Inferior parietal cortex (tissue), 1 donor: Measurements from ENCODE around the gene RORB.
A peak's percentile ranks its signal among the peaks of the same experiment; 100 is the strongest.

Source experiments
- DNase-seq: peaks from one replicate; pipeline ENCODE4 v3.0.0-alpha.2; 2016; ENCODE audit errors: extremely low spot score

The RORB gene

DNA sequence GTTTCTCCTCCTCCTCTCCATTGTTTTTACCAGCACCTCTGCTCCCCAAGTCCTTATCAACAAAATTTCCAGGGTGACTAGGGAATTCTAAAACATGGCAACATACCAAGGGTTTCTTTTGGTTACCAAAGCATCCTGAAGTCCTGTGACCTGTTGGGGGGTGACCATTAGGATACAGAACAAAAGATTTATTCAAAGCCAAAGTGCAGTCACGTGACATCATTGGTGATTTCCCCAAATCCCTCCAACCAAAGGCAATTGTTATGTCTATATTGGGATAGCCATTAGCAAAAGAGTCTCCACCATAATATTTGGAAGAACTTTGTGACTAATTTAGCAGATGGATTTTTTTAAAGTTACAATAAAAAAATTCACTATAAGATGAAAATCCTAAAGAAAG, 222.2 kb downstream of the RORB start:
- DNase-seq: no peak

GRCh38 chr9:74721696-74722660, 224.8 kb downstream of the RORB start:
- no peak for DNase-seq

DNA sequence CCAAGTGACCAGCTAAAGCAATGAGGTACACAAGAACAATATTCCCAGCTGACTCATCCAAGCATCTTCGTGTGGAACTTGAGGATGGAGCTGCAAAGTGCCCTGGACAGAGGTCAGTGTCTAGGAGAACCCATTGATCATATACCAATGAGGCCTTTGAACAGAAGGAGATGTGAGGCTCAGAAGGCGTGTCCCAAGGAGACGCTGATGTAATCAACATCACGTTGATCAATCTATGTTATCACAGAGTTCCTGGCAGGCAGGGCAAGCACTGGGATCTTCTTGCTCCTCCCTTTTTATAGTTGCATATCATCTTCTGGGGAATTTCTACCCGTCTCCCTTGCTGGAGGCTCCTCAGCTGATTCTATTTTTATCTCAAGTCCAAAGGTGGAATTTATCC, 227.2 kb downstream of the RORB start:
- no peak for DNase-seq

- DNase-seq: no peak
Measured at GRCh38 chr9:74726581-74726980, 229.4 kb downstream of the RORB start.

GRCh38 chr9:74728176-74728575, 231.0 kb downstream of the RORB start:
- DNase-seq: peak; percentile 37

DNA sequence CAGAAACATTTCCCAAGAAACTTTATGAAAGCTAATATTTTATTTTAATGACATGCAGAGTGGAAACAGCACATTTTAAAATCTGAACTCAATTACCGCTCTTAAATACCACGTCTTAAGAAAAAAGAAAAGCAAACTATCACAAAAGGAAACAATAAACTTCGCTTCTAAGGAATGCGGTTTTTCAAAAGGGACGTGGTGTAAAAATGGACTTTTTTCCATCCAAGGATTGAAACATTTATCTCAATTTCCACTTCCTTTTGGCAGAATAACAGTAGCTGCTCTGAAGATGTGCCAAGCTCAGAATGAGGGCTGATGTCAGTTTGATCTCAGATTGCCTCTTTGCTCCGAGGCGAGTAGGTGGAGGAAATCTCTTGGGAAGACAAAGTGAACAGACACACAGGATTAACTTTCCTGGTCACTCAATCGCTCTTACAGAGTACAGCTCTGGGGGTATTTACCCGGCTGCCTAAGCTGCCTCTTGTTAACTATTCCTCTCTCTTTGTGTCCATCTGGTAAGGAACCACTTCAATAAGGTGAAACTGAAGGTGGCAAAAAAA, 232.1 kb downstream of the RORB start:
- peak; percentile 44 for DNase-seq

DNA sequence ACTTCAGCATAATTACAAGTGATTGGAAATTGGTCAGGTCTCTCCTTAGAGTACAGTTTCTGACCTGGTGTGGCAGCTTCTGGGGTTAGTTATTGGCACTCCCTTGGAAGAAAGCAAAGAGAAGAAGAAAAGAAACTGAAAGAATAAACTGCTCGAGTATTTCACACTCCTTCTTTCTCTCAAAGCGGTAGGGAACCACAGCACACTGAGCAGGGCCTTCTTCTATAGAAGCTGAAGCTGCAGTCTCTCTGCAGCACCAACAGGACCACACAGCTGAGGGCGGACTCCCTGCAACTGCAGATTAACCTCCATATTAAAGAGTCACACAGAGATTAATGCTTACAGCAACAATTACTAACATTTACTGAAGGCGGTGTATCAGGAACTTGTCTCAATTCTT, 238.6 kb downstream of the RORB start:
- no peak for DNase-seq

- DNase-seq: no peak
Measured at GRCh38 chr9:74736646-74737045, 239.5 kb downstream of the RORB start.

GRCh38 chr9:74742191-74742790, 245.2 kb downstream of the RORB start:
- DNase-seq: no peak
